Measurements from ENCODE around the gene DENND11. TPM values are rescaled to one million over a fixed set of nuclear protein-coding genes. Genes with fewer than 3 reads are reported as not detected.
A peak's percentile ranks its signal among the peaks of the same experiment; 100 is the strongest.

The DENND11 gene
- total RNA-seq, 1 donor from 2014 or later = 40.2 TPM

GRCh38 chr7:141676618-141677017 lies 25.3 kb downstream of the DENND11 start:
- H3K4me3 ChIP-seq = no peak overlapping the region
- DNase-seq = no peak
- no peak for TF ChIP-seq CTCF (IDR thresholded peaks at IDR 0.05)
- intact Hi-C loops (cut with DNase I) = no loop called here
- no peaks in the 10 kb centered on the region for H3K9me3 ChIP-seq
- no peaks in the 10 kb centered on the region for H3K27me3 ChIP-seq
- H3K27ac ChIP-seq = no peak overlapping the region
- peaks cover 25% of the 10 kb centered on the region for H3K36me3 ChIP-seq
- H3K4me1 ChIP-seq = peaks cover 4% of the 10 kb centered on the region
- no peak for ATAC-seq

GRCh38 chr7:141675436-141676215 lies 26.3 kb downstream of the DENND11 start:
- H3K4me3 ChIP-seq = no peak overlapping the region
- ATAC-seq = peak; percentile 57
- no peaks in the 10 kb centered on the region for H3K9me3 ChIP-seq
- peaks cover 4% of the 10 kb centered on the region for H3K4me1 ChIP-seq
- no peak for TF ChIP-seq CTCF (IDR thresholded peaks at IDR 0.05)
- H3K27me3 ChIP-seq = no peaks in the 10 kb centered on the region
- peaks cover 27% of the 10 kb centered on the region for H3K36me3 ChIP-seq
- intact Hi-C loops (cut with DNase I) = no loop called here
- no peak for DNase-seq
- H3K27ac ChIP-seq = peak overlapping the region; percentile 32

- H3K4me3 ChIP-seq = no peak overlapping the region
- no peak overlapping the region for H3K27ac ChIP-seq
- H3K27me3 ChIP-seq = no peaks in the 10 kb centered on the region
- H3K36me3 ChIP-seq = peaks cover 27% of the 10 kb centered on the region
- ATAC-seq = peak; percentile 62
- no peak for DNase-seq
- peaks cover 4% of the 10 kb centered on the region for H3K4me1 ChIP-seq
- no peaks in the 10 kb centered on the region for H3K9me3 ChIP-seq
- peak; percentile 39 for TF ChIP-seq CTCF (IDR thresholded peaks at IDR 0.05)
- intact Hi-C loops (cut with DNase I) = no loop called here
Observed at GRCh38 chr7:141674702-141675101, 27.3 kb downstream of the DENND11 start.

- Histone ChIP-seq H3K9me3 (no peaks in the 10 kb centered on the region), H3K4me3 (no peak overlapping the region), H3K4me1 (peaks cover 4% of the 10 kb centered on the region), H3K27ac (no peak overlapping the region), H3K36me3 (peaks cover 27% of the 10 kb centered on the region), H3K27me3 (no peaks in the 10 kb centered on the region)
- intact Hi-C loops (cut with DNase I) = no loop called here
- no peak for DNase-seq
- TF ChIP-seq CTCF (IDR thresholded peaks at IDR 0.05) = no peak
- ATAC-seq = peak; percentile 71
Observed at GRCh38 chr7:141674171-141674671, 27.7 kb downstream of the DENND11 start.

GRCh38 chr7:141673346-141673745 lies 28.6 kb downstream of the DENND11 start:
- no peak overlapping the region for H3K4me3 ChIP-seq
- no peak overlapping the region for H3K27ac ChIP-seq

More at GRCh38 chr7:141673346-141673745, 28.6 kb downstream of the DENND11 start:
- Histone ChIP-seq H3K4me1 (peaks cover 4% of the 10 kb centered on the region), H3K27me3 (no peaks in the 10 kb centered on the region), H3K36me3 (peaks cover 27% of the 10 kb centered on the region), H3K9me3 (no peaks in the 10 kb centered on the region)
- no peak for ATAC-seq
- TF ChIP-seq CTCF (IDR thresholded peaks at IDR 0.05) = no peak
- intact Hi-C loops (cut with DNase I) = no loop called here
- DNase-seq = no peak
